ENCODE data around the gene GTF2H1. TPM values are rescaled to one million over a fixed set of nuclear protein-coding genes. Genes with fewer than 3 reads are reported as not detected.

Gene GTF2H1
- total and polyA plus RNA-seq, 2 experiments from 2014 or later: 33.8 to 66.2 TPM

- TF ChIP-seq EZH2phosphoT487 (IDR thresholded peaks at IDR 0.05; ENCODE audit: low read depth, severe bottlenecking, unreplicated experiment) (no peak), CTCF (IDR thresholded peaks at IDR 0.05; ENCODE audit: poor library complexity) (no peak), EZH2 (IDR thresholded peaks at IDR 0.05; ENCODE audit: borderline replicate concordance) (no peak)
- no peaks in the 10 kb centered on the region for H3K27me3 ChIP-seq
- no peak overlapping the region for H3K27ac ChIP-seq
- H3K9me2 ChIP-seq (replicated peaks; ENCODE audit: insufficient read depth): no peaks in the 10 kb centered on the region
- H3K4me2 ChIP-seq: no peak overlapping the region
- H3K79me2 ChIP-seq: peaks cover 49% of the 10 kb centered on the region
- no peak overlapping the region for H2AFZ ChIP-seq
- H4K20me1 ChIP-seq (ENCODE audit: insufficient read depth, poor library complexity, severe bottlenecking): no peaks in the 10 kb centered on the region
- H3K36me3 ChIP-seq (replicated peaks; ENCODE audit: insufficient read depth, low read depth): no peaks in the 10 kb centered on the region
- 82% methylated on average over 10 of the region's 10 CpGs for WGBS (ENCODE audit: low lambda C conversion rate, missing lambda C conversion rate)
- no peak for DNase-seq (ENCODE audit: low spot score)
- H3K9me3 ChIP-seq (ENCODE audit: low read depth): no peaks in the 10 kb centered on the region
- no peak overlapping the region for H3K4me3 ChIP-seq
- H3K4me1 ChIP-seq (ENCODE audit: insufficient read depth): peaks cover 16% of the 10 kb centered on the region
Observed at GRCh38 chr11:18313965-18314763, 8.2 kb upstream of the GTF2H1 start.

GRCh38 chr11:18314784-18315523 lies 7.4 kb upstream of the GTF2H1 start:
- no peak overlapping the region for H3K4me3 ChIP-seq
- no peaks in the 10 kb centered on the region for H4K20me1 ChIP-seq (ENCODE audit: insufficient read depth, poor library complexity, severe bottlenecking)
- H3K9me3 ChIP-seq (ENCODE audit: low read depth): no peaks in the 10 kb centered on the region
- no peak overlapping the region for H3K27ac ChIP-seq
- peaks cover 57% of the 10 kb centered on the region for H3K79me2 ChIP-seq
- DNase-seq (ENCODE audit: low spot score): no peak
- no peak overlapping the region for H2AFZ ChIP-seq
- peaks cover 16% of the 10 kb centered on the region for H3K4me1 ChIP-seq (ENCODE audit: insufficient read depth)
- H3K4me2 ChIP-seq: no peak overlapping the region
- TF ChIP-seq EZH2 (IDR thresholded peaks at IDR 0.05; ENCODE audit: borderline replicate concordance) (no peak), CTCF (IDR thresholded peaks at IDR 0.05; ENCODE audit: poor library complexity) (no peak), EZH2phosphoT487 (IDR thresholded peaks at IDR 0.05; ENCODE audit: low read depth, severe bottlenecking, unreplicated experiment) (no peak)
- 86% methylated on average over 9 of the region's 9 CpGs for WGBS (ENCODE audit: low lambda C conversion rate, missing lambda C conversion rate)
- no peaks in the 10 kb centered on the region for H3K9me2 ChIP-seq (replicated peaks; ENCODE audit: insufficient read depth)
- no peaks in the 10 kb centered on the region for H3K27me3 ChIP-seq
- H3K36me3 ChIP-seq (replicated peaks; ENCODE audit: insufficient read depth, low read depth): no peaks in the 10 kb centered on the region

- Histone ChIP-seq H3K36me3 (replicated peaks; ENCODE audit: insufficient read depth, low read depth) (no peaks in the 10 kb centered on the region), H4K20me1 (ENCODE audit: insufficient read depth, poor library complexity, severe bottlenecking) (no peaks in the 10 kb centered on the region), H3K4me2 (no peak overlapping the region), H2AFZ (no peak overlapping the region), H3K79me2 (peaks cover 66% of the 10 kb centered on the region), H3K9me2 (replicated peaks; ENCODE audit: insufficient read depth) (no peaks in the 10 kb centered on the region), H3K4me1 (ENCODE audit: insufficient read depth) (peaks cover 16% of the 10 kb centered on the region), H3K9me3 (ENCODE audit: low read depth) (no peaks in the 10 kb centered on the region), H3K27me3 (no peaks in the 10 kb centered on the region), H3K27ac (no peak overlapping the region), H3K4me3 (no peak overlapping the region)
- WGBS (ENCODE audit: low lambda C conversion rate, missing lambda C conversion rate): 92% methylated on average over 2 of the region's 2 CpGs
- DNase-seq (ENCODE audit: low spot score): no peak
- TF ChIP-seq EZH2 (IDR thresholded peaks at IDR 0.05; ENCODE audit: borderline replicate concordance): no peak
- TF ChIP-seq CTCF (IDR thresholded peaks at IDR 0.05; ENCODE audit: poor library complexity): no peak
- no peak for TF ChIP-seq EZH2phosphoT487 (IDR thresholded peaks at IDR 0.05; ENCODE audit: low read depth, severe bottlenecking, unreplicated experiment)
Observed at GRCh38 chr11:18315893-18316292, 6.5 kb upstream of the GTF2H1 start.

Measured in hepatocyte (in vitro differentiated cells).